Natural killer cell (primary cell): ENCODE results near the gene GMNN. TPM values are rescaled to one million over a fixed set of nuclear protein-coding genes. Genes with fewer than 3 reads are reported as not detected.
"Not testable (repeated sequence)": the region's sequence is repeated elsewhere in the genome, so short reads cannot be mapped to it uniquely, and the experiment has no call there.

Experiments used
- ATAC-seq, 3 donors: fragments of 150-1000 bp in 2 of 3; fragments of 200-7000 bp in 1 of 3; cut with Tn5 transposase; 1 replicate in 1 of 3; 2 replicates in 2 of 3; pipeline ENCODE4 v1.10.0; 2021; ENCODE audit warnings: mild to moderate bottlenecking in 2 of 3, moderate library complexity in 2 of 3
- DNase-seq, 2 donors: peaks; one replicate each; pipeline versions ENCODE4 v3.0.0 to v3.0.0-alpha.2; 2013 to 2021; ENCODE audit warnings: mixed read lengths in 1 of 2
- H3K27ac ChIP-seq: one replicate; pipeline ENCODE4 v1.5.1; 2013; ENCODE audit warnings: mild to moderate bottlenecking, low read length
- H3K27me3 ChIP-seq: one replicate; pipeline ENCODE4 v1.6.1; 2013; ENCODE audit warnings: low read length; ENCODE audit not compliant: control insufficient read depth, insufficient read depth
- H3K36me3 ChIP-seq: one replicate; pipeline ENCODE4 v1.6.1; 2013; ENCODE audit warnings: low read length; ENCODE audit not compliant: control insufficient read depth, insufficient read depth
- H3K4me1 ChIP-seq: one replicate; pipeline ENCODE4 v1.6.1; 2013; ENCODE audit warnings: low read length; ENCODE audit not compliant: control insufficient read depth, insufficient read depth
- H3K4me3 ChIP-seq: one replicate; pipeline ENCODE4 v1.5.1; 2013; ENCODE audit warnings: low read length
- H3K9me3 ChIP-seq: one replicate; pipeline ENCODE4 v1.6.1; 2013; ENCODE audit warnings: low read length; ENCODE audit not compliant: control insufficient read depth, insufficient read depth
- H3K27ac Mint-ChIP-seq, 2 donors: one replicate each; pipeline ENCODE4 v1.8.0; 2022; ENCODE audit warnings: mild to moderate bottlenecking in 2 of 2, mixed read lengths in 2 of 2, moderate library complexity in 1 of 2
- H3K27me3 Mint-ChIP-seq, 2 donors: one replicate each; pipeline ENCODE4 v1.8.0; 2022; ENCODE audit warnings: low read depth in 2 of 2, mixed read lengths in 2 of 2
- H3K36me3 Mint-ChIP-seq: one replicate; pipeline ENCODE4 v1.8.0; 2022; ENCODE audit warnings: mixed read lengths
- H3K4me1 Mint-ChIP-seq, 2 donors: one replicate each; pipeline ENCODE4 v1.8.0; 2022; ENCODE audit warnings: mixed read lengths in 2 of 2
- H3K4me3 Mint-ChIP-seq: one replicate; pipeline ENCODE4 v1.8.0; 2022; ENCODE audit warnings: mild to moderate bottlenecking, moderate library complexity, mixed read lengths
- H3K9me3 Mint-ChIP-seq, 2 donors: one replicate each; pipeline ENCODE4 v1.8.0; 2022; ENCODE audit warnings: mixed read lengths in 2 of 2
- CTCF ChIP-seq: fragments of 200-600 bp; IDR thresholded peaks from one replicate; pipeline ENCODE4 v1.8.0; 2022; ENCODE audit warnings: antibody characterized with exemption
- WGBS: methylation state at CpG from one replicate; pipeline ENCODE4 v1.1.7; 2013; ENCODE audit warnings: missing lambda C conversion rate; ENCODE audit not compliant: insufficient coverage; 5-methylcytosine and 5-hydroxymethylcytosine counted together
- intact Hi-C: fragments of 100-400 bp; cut with micrococcal nuclease; formaldehyde crosslinking; loops from one replicate; pipeline ENCODE4 v1.14.2; 2022
- total RNA-seq, 4 donors: library from RNA; stranded (reverse); fragments of 120-200 nt in 1 of 4; gene quantifications; one replicate each; pipeline versions ENCODE4 v1.2.3 to v1.2.4, GENCODE V29; 2013 to 2022

GMNN gene
- total RNA-seq = 10 to 100 TPM; 11.0 to 23.7 (median 17.8) TPM
- total RNA-seq (2013) = 8.0 TPM

- Histone ChIP-seq H3K27ac (peak within 1 kb of the TSS; percentile 89), H3K36me3 (no peaks in the 10 kb centered on the region), H3K9me3 (no peaks in the 10 kb centered on the region), H3K27me3 (no peaks in the 10 kb centered on the region), H3K4me1 (peaks cover 11% of the 10 kb centered on the region), H3K4me3 (peak within 1 kb of the TSS; percentile 94)
- intact Hi-C loops = loop anchor here (1.0 to 10.0 kb wide), 2 partner anchors 54 to 110 kb away; partner anchors contain the start of genes ACOT13 and TDP2
- H3K27me3 Mint-ChIP-seq = no peaks in the 10 kb centered on the region
- no peaks in the 10 kb centered on the region for H3K36me3 Mint-ChIP-seq
- peak within 1 kb of the TSS; percentile 90 to 96 for H3K27ac Mint-ChIP-seq
- no peak for TF ChIP-seq CTCF
- peak within 1 kb of the TSS; percentile 98 for H3K4me3 Mint-ChIP-seq
- H3K9me3 Mint-ChIP-seq = no peaks in the 10 kb centered on the region
- DNase-seq (peak; percentile 98 to 99), ATAC-seq (peak; percentile 87 to 96 (median 89))
- H3K4me1 Mint-ChIP-seq = peaks cover 17 to 29% of the 10 kb centered on the region in 2 donors
- under 1% methylated on average over 75 of the region's 75 CpGs for WGBS
These were observed at the start of gene GMNN for GRCh38 chr6:24774696-24775519. Gene GMNN, plus strand, starts transcription at chr6:24774937. Its CDS starts 2,310 bp downstream, at chr6:24777247.

- H3K4me1 ChIP-seq, H3K9me3 Mint-ChIP-seq, H3K36me3 ChIP-seq, H3K27me3 ChIP-seq, H3K27ac ChIP-seq, H3K4me3 Mint-ChIP-seq, DNase-seq, H3K4me3 ChIP-seq, H3K27ac Mint-ChIP-seq, intact Hi-C loops, ATAC-seq, H3K36me3 Mint-ChIP-seq, H3K4me1 Mint-ChIP-seq: not testable (repeated sequence)
- WGBS = 88% methylated on average over 3 of the region's 3 CpGs
- peaks cover 29 to 51% of the 10 kb centered on the region in 2 donors for H3K27me3 Mint-ChIP-seq
- H3K9me3 ChIP-seq = peaks cover 10% of the 10 kb centered on the region
These were observed 44.1 kb upstream of the GMNN start for GRCh38 chr6:24730653-24731052.

GRCh38 chr6:24731456-24732134 is 43.1 kb upstream of the GMNN start:
- ATAC-seq, H3K27ac ChIP-seq, H3K36me3 ChIP-seq, H3K36me3 Mint-ChIP-seq, H3K4me1 Mint-ChIP-seq, DNase-seq, H3K4me3 Mint-ChIP-seq, H3K9me3 Mint-ChIP-seq, intact Hi-C loops, H3K4me3 ChIP-seq, H3K27me3 ChIP-seq, H3K4me1 ChIP-seq, H3K27ac Mint-ChIP-seq: not testable (repeated sequence)
- WGBS = 93% methylated on average over 6 of the region's 6 CpGs
- H3K27me3 Mint-ChIP-seq = peaks cover 27 to 52% of the 10 kb centered on the region in 2 donors
- peaks cover 10% of the 10 kb centered on the region for H3K9me3 ChIP-seq

GRCh38 chr6:24734166-24734565 is 40.6 kb upstream of the GMNN start:
- H3K36me3 Mint-ChIP-seq = no peaks in the 10 kb centered on the region
- no peak for TF ChIP-seq CTCF
- peaks cover 20 to 39% of the 10 kb centered on the region in 2 donors for H3K27me3 Mint-ChIP-seq
- DNase-seq (no peak), ATAC-seq (no peak)
- no peak overlapping the region for H3K27ac Mint-ChIP-seq
- Histone ChIP-seq H3K9me3 (peaks cover 10% of the 10 kb centered on the region), H3K27ac (no peak overlapping the region), H3K36me3 (no peaks in the 10 kb centered on the region), H3K4me1 (no peaks in the 10 kb centered on the region), H3K4me3 (no peak overlapping the region), H3K27me3 (no peaks in the 10 kb centered on the region)
- WGBS = 93% methylated on average over 1 of the region's 1 CpG
- no peaks in the 10 kb centered on the region for H3K4me1 Mint-ChIP-seq
- H3K4me3 Mint-ChIP-seq = no peak overlapping the region
- H3K9me3 Mint-ChIP-seq = peaks cover 0 to 4% of the 10 kb centered on the region in 2 donors
- intact Hi-C loops = no loop called here

- H3K36me3 Mint-ChIP-seq, H3K4me1 Mint-ChIP-seq, H3K27ac ChIP-seq, H3K9me3 Mint-ChIP-seq, H3K27ac Mint-ChIP-seq, ATAC-seq, H3K4me1 ChIP-seq, H3K36me3 ChIP-seq, H3K4me3 Mint-ChIP-seq, intact Hi-C loops, DNase-seq, H3K4me3 ChIP-seq, H3K27me3 ChIP-seq: not testable (repeated sequence)
- WGBS = 99% methylated on average over 4 of the region's 4 CpGs
- peaks cover 20 to 36% of the 10 kb centered on the region in 2 donors for H3K27me3 Mint-ChIP-seq
- peaks cover 10% of the 10 kb centered on the region for H3K9me3 ChIP-seq
These were observed 40.0 kb upstream of the GMNN start for GRCh38 chr6:24734710-24735109.
